ENCODE measurements around the gene KLHL12.

DNA sequence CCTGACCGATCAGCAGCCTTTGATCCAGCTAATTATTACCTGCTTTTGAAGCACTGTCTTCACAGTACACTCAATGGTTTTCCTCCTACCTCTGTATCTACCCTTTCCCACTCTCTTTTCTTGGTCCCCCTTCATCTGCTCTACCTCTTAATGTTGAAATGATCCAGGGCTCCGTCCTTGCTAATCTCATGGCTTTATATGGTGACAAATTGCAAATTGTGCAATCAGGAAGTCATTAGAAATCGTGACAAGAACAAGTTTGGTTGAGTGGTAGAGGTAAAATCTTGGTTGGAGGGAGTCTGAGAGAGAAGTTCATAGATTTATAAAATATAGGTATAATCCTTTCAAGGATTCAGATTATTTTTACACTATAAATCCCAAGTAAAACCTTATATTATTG is 49.6 kb upstream of the KLHL12 start:
- TF ChIP-seq, protein P1, sequence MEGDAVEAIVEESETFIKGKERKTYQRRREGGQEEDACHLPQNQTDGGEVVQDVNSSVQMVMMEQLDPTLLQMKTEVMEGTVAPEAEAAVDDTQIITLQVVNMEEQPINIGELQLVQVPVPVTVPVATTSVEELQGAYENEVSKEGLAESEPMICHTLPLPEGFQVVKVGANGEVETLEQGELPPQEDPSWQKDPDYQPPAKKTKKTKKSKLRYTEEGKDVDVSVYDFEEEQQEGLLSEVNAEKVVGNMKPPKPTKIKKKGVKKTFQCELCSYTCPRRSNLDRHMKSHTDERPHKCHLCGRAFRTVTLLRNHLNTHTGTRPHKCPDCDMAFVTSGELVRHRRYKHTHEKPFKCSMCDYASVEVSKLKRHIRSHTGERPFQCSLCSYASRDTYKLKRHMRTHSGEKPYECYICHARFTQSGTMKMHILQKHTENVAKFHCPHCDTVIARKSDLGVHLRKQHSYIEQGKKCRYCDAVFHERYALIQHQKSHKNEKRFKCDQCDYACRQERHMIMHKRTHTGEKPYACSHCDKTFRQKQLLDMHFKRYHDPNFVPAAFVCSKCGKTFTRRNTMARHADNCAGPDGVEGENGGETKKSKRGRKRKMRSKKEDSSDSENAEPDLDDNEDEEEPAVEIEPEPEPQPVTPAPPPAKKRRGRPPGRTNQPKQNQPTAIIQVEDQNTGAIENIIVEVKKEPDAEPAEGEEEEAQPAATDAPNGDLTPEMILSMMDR (IDR thresholded peaks at IDR 0.05) = no peak
- no peak for TF ChIP-seq RAD21 (conservative IDR thresholded peaks at IDR 0.05 in 1 of 2, IDR thresholded peaks at IDR 0.05 in 1 of 2)
